ENCODE data around the gene JUND.
A peak's percentile ranks its signal among the peaks of the same experiment; 100 is the strongest.

The JUND gene

DNA sequence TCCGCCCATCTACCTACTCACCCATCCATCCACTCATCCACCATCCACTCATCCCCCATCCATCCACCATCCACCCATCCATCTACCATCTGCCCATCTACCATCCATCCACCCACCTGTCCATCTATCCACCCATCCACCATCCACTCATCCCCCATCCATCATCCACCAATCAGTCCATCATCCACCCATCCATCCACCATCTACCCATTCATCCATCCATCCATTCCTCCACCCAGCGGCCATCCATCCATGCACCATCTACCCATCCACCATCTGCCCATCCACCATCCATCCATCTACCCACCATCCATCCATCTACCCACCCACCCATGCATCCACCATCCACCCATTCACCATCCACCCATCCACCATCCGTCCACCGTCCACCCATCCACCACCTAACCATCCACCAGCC, 13.6 kb upstream of the JUND start:
- in situ Hi-C loops (cut with MboI; ENCODE audit: low sequenced_read_pairs, unreplicated experiment): no loop called here
- TF ChIP-seq, protein P1, sequence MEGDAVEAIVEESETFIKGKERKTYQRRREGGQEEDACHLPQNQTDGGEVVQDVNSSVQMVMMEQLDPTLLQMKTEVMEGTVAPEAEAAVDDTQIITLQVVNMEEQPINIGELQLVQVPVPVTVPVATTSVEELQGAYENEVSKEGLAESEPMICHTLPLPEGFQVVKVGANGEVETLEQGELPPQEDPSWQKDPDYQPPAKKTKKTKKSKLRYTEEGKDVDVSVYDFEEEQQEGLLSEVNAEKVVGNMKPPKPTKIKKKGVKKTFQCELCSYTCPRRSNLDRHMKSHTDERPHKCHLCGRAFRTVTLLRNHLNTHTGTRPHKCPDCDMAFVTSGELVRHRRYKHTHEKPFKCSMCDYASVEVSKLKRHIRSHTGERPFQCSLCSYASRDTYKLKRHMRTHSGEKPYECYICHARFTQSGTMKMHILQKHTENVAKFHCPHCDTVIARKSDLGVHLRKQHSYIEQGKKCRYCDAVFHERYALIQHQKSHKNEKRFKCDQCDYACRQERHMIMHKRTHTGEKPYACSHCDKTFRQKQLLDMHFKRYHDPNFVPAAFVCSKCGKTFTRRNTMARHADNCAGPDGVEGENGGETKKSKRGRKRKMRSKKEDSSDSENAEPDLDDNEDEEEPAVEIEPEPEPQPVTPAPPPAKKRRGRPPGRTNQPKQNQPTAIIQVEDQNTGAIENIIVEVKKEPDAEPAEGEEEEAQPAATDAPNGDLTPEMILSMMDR (IDR thresholded peaks at IDR 0.05; ENCODE audit: borderline replicate concordance, control extremely low read depth, extremely low read depth, insufficient read depth, missing control alignments): no peak
- DNase-seq (ENCODE audit: low spot score): no peak

DNA sequence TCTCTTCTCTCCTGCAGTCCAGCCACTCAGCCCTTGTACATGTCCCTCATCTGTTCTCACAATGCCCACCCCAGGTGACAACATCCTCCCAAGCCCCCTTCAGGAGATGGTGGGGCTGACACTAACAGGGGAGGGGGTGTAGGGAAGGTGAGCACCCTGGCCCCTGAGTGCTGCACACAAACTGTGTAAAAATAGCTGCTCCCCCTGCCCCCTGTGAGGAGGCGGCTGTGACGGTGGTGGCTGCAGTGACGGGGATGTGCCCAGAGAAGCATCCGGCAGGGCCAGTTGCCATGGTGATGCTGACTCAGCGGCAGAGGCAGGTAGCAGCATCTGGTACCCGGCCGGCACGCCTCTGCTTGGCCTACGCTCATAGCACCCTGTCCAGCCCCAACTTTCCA, 13.0 kb upstream of the JUND start:
- in situ Hi-C loops (cut with MboI; ENCODE audit: low sequenced_read_pairs, unreplicated experiment): no loop called here
- TF ChIP-seq, protein P1 (IDR thresholded peaks at IDR 0.05; ENCODE audit: borderline replicate concordance, control extremely low read depth, extremely low read depth, insufficient read depth, missing control alignments): no peak
- DNase-seq (ENCODE audit: low spot score): peak; percentile 46

DNA sequence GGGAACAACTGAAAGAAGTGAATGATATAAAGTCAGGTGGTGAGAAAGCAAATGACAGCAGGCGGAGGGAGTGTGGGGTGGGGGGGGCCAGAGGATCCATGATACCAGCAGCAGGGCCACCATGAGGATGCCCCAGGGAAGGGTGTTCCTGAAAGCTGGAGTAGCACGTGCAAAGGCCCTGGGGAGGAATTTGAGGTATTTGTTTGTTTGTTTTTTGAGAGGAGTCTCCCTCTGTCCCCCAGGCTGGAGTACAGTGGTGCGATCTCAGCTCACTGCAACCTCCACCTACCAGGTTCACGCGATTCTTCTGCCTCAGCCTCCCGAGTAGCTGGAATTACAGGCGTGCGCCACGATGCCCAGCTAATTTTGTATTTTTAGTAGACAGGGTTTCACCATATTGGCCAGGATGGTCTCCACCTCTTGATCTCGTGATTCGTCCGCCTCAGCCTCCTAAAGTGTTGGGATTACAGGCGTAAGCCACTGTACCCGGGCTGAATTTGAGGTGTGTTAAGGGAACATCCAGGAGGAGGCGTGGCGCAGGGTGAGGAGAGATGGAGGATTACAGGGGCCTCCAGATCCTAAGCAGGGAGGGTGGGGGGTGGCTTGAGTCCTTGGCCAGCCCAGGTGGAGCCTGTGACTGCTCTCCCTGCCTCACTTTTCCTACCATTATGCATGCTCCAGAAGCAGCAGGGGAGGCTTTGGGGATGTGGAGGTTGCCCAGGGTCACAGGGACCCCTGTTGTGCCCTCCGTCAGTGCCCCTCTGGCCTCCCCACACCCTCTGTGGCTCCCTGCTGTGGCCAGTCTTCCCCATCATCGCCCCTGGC, 12.4 kb upstream of the JUND start:
- in situ Hi-C loops (cut with MboI; ENCODE audit: low sequenced_read_pairs, unreplicated experiment): no loop called here
- TF ChIP-seq, protein P1 (IDR thresholded peaks at IDR 0.05; ENCODE audit: borderline replicate concordance, control extremely low read depth, extremely low read depth, insufficient read depth, missing control alignments): no peak
- no peak for DNase-seq (ENCODE audit: low spot score)

DNA sequence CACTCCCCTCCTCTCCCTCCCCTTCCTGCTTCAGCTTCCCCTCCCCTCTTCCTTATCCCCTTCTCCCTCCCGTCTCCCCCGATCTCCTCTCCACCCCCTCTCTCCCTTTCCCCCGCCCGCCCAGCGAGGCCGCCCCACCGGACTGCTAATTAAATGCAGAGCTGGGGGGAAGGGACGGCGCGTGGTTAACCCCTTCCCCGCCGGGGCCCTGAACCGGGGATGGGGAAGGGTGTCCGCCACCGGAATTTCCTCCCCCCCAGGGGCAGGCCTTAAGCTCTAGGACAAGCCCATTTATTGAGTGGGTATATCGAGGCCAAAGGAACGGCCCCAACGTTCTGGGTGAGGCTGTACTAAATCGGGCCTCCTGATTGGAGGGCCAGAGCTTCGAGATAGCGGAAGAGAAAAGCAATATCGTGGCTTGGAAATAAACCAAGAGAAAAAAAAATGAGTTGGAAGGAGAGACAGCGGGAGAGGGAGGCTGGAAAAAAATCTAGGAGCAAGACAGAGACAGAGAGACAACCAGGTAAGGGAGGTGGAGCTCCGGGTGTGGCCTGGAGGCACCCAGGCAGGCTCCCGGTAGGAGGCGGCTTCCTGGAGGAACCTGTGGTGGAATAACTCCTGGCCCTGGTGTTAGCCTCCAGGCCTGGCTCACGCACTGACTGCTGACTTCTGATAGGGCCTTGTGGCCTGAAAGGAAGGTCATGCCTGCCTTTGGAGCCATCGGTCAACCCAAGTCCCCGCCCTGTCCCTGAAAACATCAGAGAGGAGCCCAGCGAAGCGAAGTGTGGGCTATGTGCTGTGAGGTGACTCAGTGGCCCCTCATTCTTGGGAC, 11.6 kb upstream of the JUND start:
- TF ChIP-seq, protein P1 (IDR thresholded peaks at IDR 0.05; ENCODE audit: borderline replicate concordance, control extremely low read depth, extremely low read depth, insufficient read depth, missing control alignments): no peak
- in situ Hi-C loops (cut with MboI; ENCODE audit: low sequenced_read_pairs, unreplicated experiment): no loop called here
- peak; percentile 73 for DNase-seq (ENCODE audit: low spot score)

DNA sequence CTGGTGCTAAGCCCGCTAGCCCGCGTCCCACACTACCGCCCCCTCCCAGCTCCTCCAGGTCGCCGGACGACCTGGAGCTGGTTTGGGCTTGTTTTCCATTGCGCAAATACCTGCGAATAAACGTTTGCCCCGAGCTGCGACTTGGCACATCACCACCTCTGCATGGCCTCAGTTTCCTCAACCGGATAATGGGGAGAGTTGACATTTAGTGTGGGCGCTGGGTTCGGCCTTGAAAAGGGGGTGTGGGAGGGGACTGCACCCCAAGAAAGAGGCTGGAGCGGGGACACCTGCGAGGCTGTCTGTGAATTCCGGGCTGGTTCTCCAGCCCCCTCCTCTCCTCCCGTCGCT, 11.0 kb upstream of the JUND start:
- in situ Hi-C loops (cut with MboI; ENCODE audit: low sequenced_read_pairs, unreplicated experiment): no loop called here
- no peak for DNase-seq (ENCODE audit: low spot score)
- TF ChIP-seq, protein P1 (IDR thresholded peaks at IDR 0.05; ENCODE audit: borderline replicate concordance, control extremely low read depth, extremely low read depth, insufficient read depth, missing control alignments): no peak

DNA sequence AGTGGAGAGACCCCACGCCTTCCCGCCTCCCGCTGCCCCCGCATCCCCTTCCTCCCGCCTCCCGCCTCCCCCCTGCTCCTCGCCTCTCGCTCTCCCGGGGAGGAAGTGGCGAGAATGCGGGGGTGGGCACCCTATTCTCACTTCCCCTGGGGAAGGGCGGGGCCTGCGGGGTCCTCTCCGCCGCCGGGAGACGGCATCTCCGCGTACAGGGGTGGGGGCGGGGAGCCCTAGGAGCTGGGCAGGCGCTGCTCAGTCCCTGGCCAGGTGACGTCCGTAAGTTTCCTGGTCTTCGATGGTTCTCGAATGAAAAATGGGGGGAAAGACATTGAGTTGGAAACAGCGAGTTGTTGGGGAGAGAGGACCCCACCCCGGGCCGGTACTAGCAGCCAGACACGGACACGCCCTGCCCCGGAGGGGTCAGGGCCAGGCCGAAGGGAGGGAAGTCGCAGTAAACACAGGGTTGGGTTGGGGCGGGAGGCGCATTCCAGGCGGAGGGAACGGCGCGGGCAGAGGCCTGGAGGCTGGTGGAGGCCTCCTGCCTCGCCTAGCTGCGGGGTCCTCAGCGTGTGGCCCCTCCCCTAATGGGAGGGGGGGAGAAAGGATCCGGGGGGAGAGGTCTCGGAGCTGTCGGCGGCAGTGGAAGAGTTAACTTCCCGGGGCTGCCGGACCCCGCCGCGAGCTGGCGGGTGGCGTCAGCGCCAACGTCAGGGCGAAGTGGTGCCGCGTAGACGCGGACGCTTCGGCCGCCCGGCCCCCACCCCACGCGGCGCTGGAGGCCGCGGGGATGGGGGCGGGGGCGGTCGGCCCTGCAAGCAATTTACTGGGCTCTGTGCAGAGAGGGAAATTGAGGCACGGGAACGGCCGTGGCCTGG, 10.4 kb upstream of the JUND start:
- TF ChIP-seq, protein P1 (IDR thresholded peaks at IDR 0.05; ENCODE audit: borderline replicate concordance, control extremely low read depth, extremely low read depth, insufficient read depth, missing control alignments): no peak

More for the DNA sequence above, 10.4 kb upstream of the JUND start:
- DNase-seq (ENCODE audit: low spot score): peak; percentile 94
- in situ Hi-C loops (cut with MboI; ENCODE audit: low sequenced_read_pairs, unreplicated experiment): no loop called here
